Peyer's patch (tissue), 4 donors: ENCODE data around the gene SLC7A14.

Experiments
- POLR2A ChIP-seq, 2 donors: fragments of 450-650 bp; IDR thresholded peaks; one replicate each; pipeline ENCODE4 v1.5.1; 2017; ENCODE audit warnings: antibody characterized with exemption in 2 of 2, mild to moderate bottlenecking in 2 of 2, moderate library complexity in 2 of 2
- TF ChIP-seq, protein P1 (sequence below), 6 experiments: fragments of 450-650 bp in 4 of 6; fragments of 200-600 bp in 2 of 6; sonication (generic) in 1 of 6; IDR thresholded peaks; one replicate each; pipeline ENCODE4 v1.5.1; 2017 to 2019; ENCODE audit warnings: antibody characterized with exemption in 6 of 6, mild to moderate bottlenecking in 3 of 6, moderate library complexity in 1 of 6

DNA sequence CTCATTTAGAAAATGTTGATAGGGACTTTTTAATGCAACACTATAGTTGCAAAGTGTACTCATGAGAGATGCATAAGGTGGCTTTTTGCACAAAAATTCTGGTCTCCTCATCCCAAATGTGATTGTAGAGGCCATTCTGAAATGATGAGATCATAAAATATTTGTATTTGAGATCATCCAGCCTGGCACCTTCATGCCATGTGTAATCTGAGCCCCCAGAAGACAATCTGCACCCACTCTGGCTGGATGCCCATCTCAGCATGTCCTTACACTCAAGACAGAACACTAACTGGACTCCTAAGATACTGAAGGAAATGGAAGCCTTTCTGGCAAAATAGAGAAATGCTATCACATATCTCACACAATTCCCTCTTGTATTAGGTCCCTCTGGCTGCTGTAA, 49.2 kb downstream of the SLC7A14 start:
- no peak for TF ChIP-seq POLR2A (IDR thresholded peaks at IDR 0.05)
- TF ChIP-seq, protein P1, sequence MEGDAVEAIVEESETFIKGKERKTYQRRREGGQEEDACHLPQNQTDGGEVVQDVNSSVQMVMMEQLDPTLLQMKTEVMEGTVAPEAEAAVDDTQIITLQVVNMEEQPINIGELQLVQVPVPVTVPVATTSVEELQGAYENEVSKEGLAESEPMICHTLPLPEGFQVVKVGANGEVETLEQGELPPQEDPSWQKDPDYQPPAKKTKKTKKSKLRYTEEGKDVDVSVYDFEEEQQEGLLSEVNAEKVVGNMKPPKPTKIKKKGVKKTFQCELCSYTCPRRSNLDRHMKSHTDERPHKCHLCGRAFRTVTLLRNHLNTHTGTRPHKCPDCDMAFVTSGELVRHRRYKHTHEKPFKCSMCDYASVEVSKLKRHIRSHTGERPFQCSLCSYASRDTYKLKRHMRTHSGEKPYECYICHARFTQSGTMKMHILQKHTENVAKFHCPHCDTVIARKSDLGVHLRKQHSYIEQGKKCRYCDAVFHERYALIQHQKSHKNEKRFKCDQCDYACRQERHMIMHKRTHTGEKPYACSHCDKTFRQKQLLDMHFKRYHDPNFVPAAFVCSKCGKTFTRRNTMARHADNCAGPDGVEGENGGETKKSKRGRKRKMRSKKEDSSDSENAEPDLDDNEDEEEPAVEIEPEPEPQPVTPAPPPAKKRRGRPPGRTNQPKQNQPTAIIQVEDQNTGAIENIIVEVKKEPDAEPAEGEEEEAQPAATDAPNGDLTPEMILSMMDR (IDR thresholded peaks at IDR 0.05): no peak
